Right lobe of liver (tissue), 6 donors: Measurements from ENCODE around the gene P2RX5. TPM values are rescaled to one million over a fixed set of nuclear protein-coding genes. Genes with fewer than 3 reads are reported as not detected.

Experiments
- ATAC-seq, 4 donors: fragments of 200-7000 bp; cut with Tn5 transposase; one replicate each; pipeline ENCODE4 v1.9.1; 2020; ENCODE audit warnings: mild to moderate bottlenecking in 4 of 4, moderate library complexity in 4 of 4
- DNase-seq, 3 donors: peaks; one replicate each; pipeline ENCODE4 v3.0.0-alpha.2; 2020
- H3K27ac ChIP-seq, 3 donors: fragments of 200-600 bp; one replicate each; pipeline ENCODE4 v1.8.0; 2022
- H3K27me3 ChIP-seq, 2 donors: fragments of 200-600 bp; one replicate each; pipeline ENCODE4 v1.8.0; 2022
- H3K36me3 ChIP-seq, 4 donors: fragments of 200-600 bp; sonication (generic) in 1 of 4; one replicate each; pipeline versions ENCODE4 v1.5.1 to v1.8.0; 2017 to 2022; ENCODE audit warnings: control low read depth in 1 of 4
- H3K4me1 ChIP-seq, 4 donors: fragments of 200-600 bp; sonication (generic) in 1 of 4; one replicate each; pipeline versions ENCODE4 v1.5.1 to v1.8.0; 2017 to 2022; ENCODE audit warnings: control low read depth in 1 of 4
- H3K4me3 ChIP-seq, 3 donors: fragments of 200-600 bp; one replicate each; pipeline ENCODE4 v1.8.0; 2022
- H3K9me3 ChIP-seq, 4 donors: fragments of 200-600 bp; sonication (generic) in 1 of 4; one replicate each; pipeline versions ENCODE4 v1.5.1 to v1.8.0; 2017 to 2022; ENCODE audit warnings: control low read depth in 1 of 4
- CTCF ChIP-seq, 4 donors: fragments of 200-600 bp in 3 of 4; fragments of 450-650 bp in 1 of 4; IDR thresholded peaks; one replicate each; pipeline versions ENCODE4 v1.5.1 to v1.8.0; 2016 to 2022; ENCODE audit warnings: antibody characterized with exemption in 4 of 4, mild to moderate bottlenecking in 2 of 4
- POLR2A ChIP-seq: fragments of 450-650 bp; IDR thresholded peaks from one replicate; pipeline ENCODE4 v1.6.1; 2017; ENCODE audit warnings: antibody characterized with exemption, mild to moderate bottlenecking
- WGBS: methylation state at CpG from one replicate; pipeline ENCODE4 v1.1.6; 2018; ENCODE audit warnings: low coverage, low lambda C conversion rate; ENCODE audit not compliant: insufficient coverage; ENCODE audit errors: missing lambda C conversion rate; 5-methylcytosine and 5-hydroxymethylcytosine counted together
- intact Hi-C, 2 donors: fragments of 100-400 bp; cut with DNase I; formaldehyde crosslinking; loops; one replicate each; pipeline versions ENCODE4 v1.11.2 to v1.14.1; 2022
- long read RNA-seq: library from polyadenylated mRNA; unstranded; transcript quantifications from one replicate; pipeline ENCODE4 v2.0.0, GENCODE V29; 2019
- total RNA-seq, 6 experiments: library from RNA; depleted of rRNA in 2 of 6; stranded (reverse); fragments of >200 nt in 2 of 6; fragmentation: NEBNext Ultra II Directional in 3 of 6; extraction: Animal tissue kit (Norgen Biotek cat#: 25700) in 3 of 6; gene quantifications; one replicate each; pipeline versions ENCODE4 v1.1.0 to v1.2.4, GENCODE V29; 2016 to 2023
- donor health status: DM: no; HTN: yes; CAD: no.
- donor health status: DM: no; HTN: no; CAD: no.
- donor health status: DM: no; HTN: no; CAD: no.
- donor health status: DM: no; HTN: yes; CAD: no.
- donor health status: DM: no; HTN: yes; CAD: no.

Gene P2RX5
- total RNA-seq, result 1 to 10 TPM in 1 of 6 experiments, under 1 TPM in 5; 0.13 to 1.1 (median 0.40) TPM
- long read RNA-seq, result 0 reads

GRCh38 chr17:3695723-3696411 lies at the start of gene P2RX5:
Gene P2RX5, minus strand, starts transcription at chr17:3696155. Its CDS starts 150 bp downstream, at chr17:3696005.
- H3K27me3 ChIP-seq, result no peaks in the 10 kb centered on the region
- DNase-seq, result no peak

GRCh38 chr17:3745071-3745470 lies 49.1 kb upstream of the P2RX5 start:
- TF ChIP-seq POLR2A, result no peak
- no peak for TF ChIP-seq CTCF (IDR thresholded peaks at IDR 0.05)
- intact Hi-C loops, result no loop called here
- H3K4me3 ChIP-seq, result no peak overlapping the region
- no peak overlapping the region for H3K27ac ChIP-seq
- WGBS, result 83% methylated on average over 9 of the region's 10 CpGs
- ATAC-seq (no peak), DNase-seq (no peak)
- no peaks in the 10 kb centered on the region for H3K36me3 ChIP-seq
- H3K9me3 ChIP-seq, result no peaks in the 10 kb centered on the region
- H3K27me3 ChIP-seq, result no peaks in the 10 kb centered on the region
- no peaks in the 10 kb centered on the region for H3K4me1 ChIP-seq

More at GRCh38 chr17:3695723-3696411, at the start of gene P2RX5:
- Histone ChIP-seq H3K9me3 (no peaks in the 10 kb centered on the region), H3K36me3 (no peaks in the 10 kb centered on the region), H3K4me1 (peaks cover 0 to 7% (median 0%) of the 10 kb centered on the region in 4 donors), H3K4me3 (peak within 1 kb of the TSS; percentile 22 to 51 (median 34)), H3K27ac (no peak within 1 kb of the TSS)
- TF ChIP-seq CTCF (IDR thresholded peaks at IDR 0.05), result no peak
- TF ChIP-seq POLR2A, result no peak
- 0% methylated on average over 5 of the region's 65 CpGs for WGBS
- peak; percentile 52 to 68 (median 58) for ATAC-seq
- intact Hi-C loops, result no loop called here

- Histone ChIP-seq H3K27ac (no peak overlapping the region), H3K9me3 (no peaks in the 10 kb centered on the region), H3K4me3 (no peak overlapping the region), H3K27me3 (no peaks in the 10 kb centered on the region), H3K36me3 (no peaks in the 10 kb centered on the region), H3K4me1 (no peaks in the 10 kb centered on the region)
- WGBS, result 75% methylated on average over 3 of the region's 3 CpGs
- intact Hi-C loops, result no loop called here
- TF ChIP-seq POLR2A, result no peak
- no peak for ATAC-seq
- no peak for DNase-seq
Observed at GRCh38 chr17:3744014-3744413, 48.1 kb upstream of the P2RX5 start.

- Histone ChIP-seq H3K27ac (no peak overlapping the region), H3K4me3 (no peak overlapping the region), H3K27me3 (no peaks in the 10 kb centered on the region), H3K4me1 (peaks cover 0 to 3% (median 0%) of the 10 kb centered on the region in 4 donors), H3K36me3 (no peaks in the 10 kb centered on the region), H3K9me3 (no peaks in the 10 kb centered on the region)
- intact Hi-C loops, result no loop called here
- peak in 2 of 4 donors; percentile 8 to 14 for ATAC-seq
- DNase-seq, result no peak
- TF ChIP-seq CTCF (IDR thresholded peaks at IDR 0.05), result no peak
- TF ChIP-seq POLR2A, result no peak
- WGBS, result 42% methylated on average over 6 of the region's 14 CpGs
Observed at GRCh38 chr17:3740611-3741073, 44.7 kb upstream of the P2RX5 start.

- TF ChIP-seq CTCF (IDR thresholded peaks at IDR 0.05) (no peak), POLR2A (no peak)
- 90% methylated on average over 11 of the region's 16 CpGs for WGBS
- Histone ChIP-seq H3K4me1 (peaks cover 0 to 3% (median 0%) of the 10 kb centered on the region in 4 donors), H3K27ac (no peak overlapping the region), H3K4me3 (no peak overlapping the region), H3K27me3 (no peaks in the 10 kb centered on the region), H3K9me3 (no peaks in the 10 kb centered on the region), H3K36me3 (no peaks in the 10 kb centered on the region)
- ATAC-seq, result no peak
- intact Hi-C loops, result loop anchor here (5.0 to 10.0 kb wide), 2 partner anchors 88 to 105 kb away; partner anchors contain the start of gene NCBP3 (in 1 of the 2)
- DNase-seq, result no peak
Observed at GRCh38 chr17:3739422-3740124, 43.6 kb upstream of the P2RX5 start.
